ENCODE measurements around the gene SMIM45.
A peak's percentile ranks its signal among the peaks of the same experiment; 100 is the strongest.

The SMIM45 gene

GRCh38 chr22:41936894-41937169 is 15.1 kb upstream of the SMIM45 start:
- Histone ChIP-seq H3K4me3 (no peak overlapping the region), H3K9me3 (no peaks in the 10 kb centered on the region), H3K4me1 (ENCODE audit: low read depth) (peaks cover 14% of the 10 kb centered on the region), H3K36me3 (ENCODE audit: low read depth) (no peaks in the 10 kb centered on the region)
- no peak for ATAC-seq
- intact Hi-C loops (cut with DNase I, micrococcal nuclease): no loop called here
- TF ChIP-seq CTCF (IDR thresholded peaks at IDR 0.05): no peak
- DNase-seq: no peak

DNA sequence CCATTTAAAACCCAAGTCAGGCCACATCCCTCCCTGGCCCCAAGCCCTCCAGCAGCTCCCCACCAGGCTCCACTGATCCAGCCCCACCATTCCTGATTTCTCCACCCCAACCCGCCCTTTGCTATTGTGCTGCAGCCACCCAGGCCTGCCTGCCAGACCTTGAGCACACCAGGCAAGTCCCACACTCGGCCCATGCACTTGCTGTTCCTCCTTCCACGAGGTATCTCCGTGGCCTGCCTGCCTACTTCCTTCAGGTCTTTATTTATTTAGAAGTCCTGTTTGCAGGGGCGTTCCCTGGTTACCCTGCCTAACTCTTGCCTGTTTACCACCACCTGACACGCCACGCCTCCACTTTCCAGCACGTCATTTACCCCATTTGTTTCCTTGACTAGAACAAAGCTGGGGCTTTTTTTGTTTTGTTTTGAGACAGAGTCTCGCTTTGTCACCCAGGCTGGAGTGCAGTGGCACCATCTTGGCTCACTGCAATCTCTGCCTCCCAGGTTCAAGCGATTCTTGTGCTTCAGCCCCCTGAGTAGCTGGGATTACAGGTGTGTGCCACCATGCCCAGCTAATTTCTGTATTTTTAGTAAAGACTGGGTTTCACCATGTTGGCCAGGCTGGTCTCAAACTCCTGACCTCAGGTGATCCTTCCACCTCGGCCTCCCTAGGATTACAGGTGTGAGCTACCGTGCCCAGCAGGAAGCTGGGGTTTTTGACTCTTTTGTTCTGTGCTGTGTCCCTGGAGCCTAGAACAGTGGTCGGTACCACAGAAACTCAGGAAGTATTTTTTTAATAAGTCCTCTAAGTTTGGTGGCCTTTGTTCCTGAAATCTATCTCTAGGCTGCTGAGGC is 11.7 kb upstream of the SMIM45 start:
- no peak for TF ChIP-seq CTCF (IDR thresholded peaks at IDR 0.05)
- Histone ChIP-seq H3K4me3 (no peak overlapping the region), H3K4me1 (ENCODE audit: low read depth) (peaks cover 23% of the 10 kb centered on the region), H3K9me3 (no peaks in the 10 kb centered on the region), H3K36me3 (ENCODE audit: low read depth) (no peaks in the 10 kb centered on the region)
- DNase-seq (peak; percentile 89 to 97 (median 93)), ATAC-seq (peak; percentile 83)
- intact Hi-C loops (cut with DNase I, micrococcal nuclease): loop anchor here (5.0 to 10.0 kb wide), 3 partner anchors 195 to 248 kb away; partner anchors contain the start of gene MEI1 (in 1 of the 2)

DNA sequence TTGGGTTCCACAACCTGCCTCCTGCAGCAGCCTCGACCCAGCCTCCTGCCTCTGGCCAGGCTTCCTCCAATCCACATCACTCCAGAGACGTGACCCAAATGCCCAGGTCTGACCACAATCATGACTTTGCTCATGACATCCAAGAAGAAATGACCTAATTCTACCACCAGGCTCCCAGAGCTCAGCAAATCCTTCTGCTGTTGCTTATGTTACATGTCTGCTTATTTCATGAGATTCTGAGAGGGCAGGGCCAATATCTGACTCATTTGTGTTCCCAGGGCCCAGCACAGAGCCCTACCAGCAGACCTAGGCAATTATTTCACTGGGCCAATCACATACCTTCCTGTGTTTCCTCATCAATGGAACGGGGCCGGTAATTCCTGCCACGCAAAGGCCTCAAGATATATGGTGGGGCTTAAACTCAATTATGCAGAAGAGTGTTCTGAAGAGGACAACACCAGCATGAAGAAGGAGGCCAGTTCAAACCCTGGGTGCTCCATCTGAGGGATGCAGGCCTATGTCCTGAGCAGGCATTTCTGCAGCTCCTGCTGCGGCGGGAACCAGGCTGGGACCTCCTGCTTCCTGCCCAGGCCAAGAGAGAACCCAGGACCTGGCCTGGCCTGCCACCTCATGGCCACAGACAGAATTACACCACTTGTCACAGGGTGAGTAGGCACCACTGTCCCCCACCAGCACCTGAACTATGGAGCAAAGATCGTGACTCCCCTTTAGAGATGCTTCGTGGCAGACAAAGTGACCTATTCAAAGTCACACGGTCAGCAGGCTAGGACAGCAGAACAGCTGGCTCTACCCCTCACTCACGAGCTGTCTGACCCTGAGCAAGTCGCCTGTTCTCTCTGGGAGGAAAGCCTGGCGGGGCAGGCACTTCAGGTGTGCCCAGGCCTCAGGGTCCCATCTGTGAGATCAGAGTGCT is 10.9 kb upstream of the SMIM45 start:
- DNase-seq: peak; percentile 90 to 93 (median 93)
- peak; percentile 67 for TF ChIP-seq CTCF (IDR thresholded peaks at IDR 0.05)
- ATAC-seq: peak; percentile 82
- Histone ChIP-seq H3K36me3 (ENCODE audit: low read depth) (no peaks in the 10 kb centered on the region), H3K4me3 (no peak overlapping the region), H3K4me1 (ENCODE audit: low read depth) (peaks cover 27% of the 10 kb centered on the region), H3K9me3 (no peaks in the 10 kb centered on the region)
- intact Hi-C loops (cut with DNase I, micrococcal nuclease): loop anchor here (5.0 to 10.0 kb wide), 3 partner anchors 196 to 249 kb away; partner anchors contain the start of gene MEI1 (in 1 of the 2)

GRCh38 chr22:41943661-41944209 is 8.2 kb upstream of the SMIM45 start:
- no peaks in the 10 kb centered on the region for H3K36me3 ChIP-seq (ENCODE audit: low read depth)
- H3K9me3 ChIP-seq: no peaks in the 10 kb centered on the region
- ATAC-seq (no peak), DNase-seq (peak in 2 of 3 donors; percentile 50 to 81)
- no peak overlapping the region for H3K4me3 ChIP-seq
- peaks cover 27% of the 10 kb centered on the region for H3K4me1 ChIP-seq (ENCODE audit: low read depth)
- intact Hi-C loops (cut with DNase I, micrococcal nuclease): loop anchor here (5.0 to 10.0 kb wide), 3 partner anchors 199 to 251 kb away; partner anchors contain the start of gene MEI1 (in 1 of the 2)
- no peak for TF ChIP-seq CTCF (IDR thresholded peaks at IDR 0.05)

DNA sequence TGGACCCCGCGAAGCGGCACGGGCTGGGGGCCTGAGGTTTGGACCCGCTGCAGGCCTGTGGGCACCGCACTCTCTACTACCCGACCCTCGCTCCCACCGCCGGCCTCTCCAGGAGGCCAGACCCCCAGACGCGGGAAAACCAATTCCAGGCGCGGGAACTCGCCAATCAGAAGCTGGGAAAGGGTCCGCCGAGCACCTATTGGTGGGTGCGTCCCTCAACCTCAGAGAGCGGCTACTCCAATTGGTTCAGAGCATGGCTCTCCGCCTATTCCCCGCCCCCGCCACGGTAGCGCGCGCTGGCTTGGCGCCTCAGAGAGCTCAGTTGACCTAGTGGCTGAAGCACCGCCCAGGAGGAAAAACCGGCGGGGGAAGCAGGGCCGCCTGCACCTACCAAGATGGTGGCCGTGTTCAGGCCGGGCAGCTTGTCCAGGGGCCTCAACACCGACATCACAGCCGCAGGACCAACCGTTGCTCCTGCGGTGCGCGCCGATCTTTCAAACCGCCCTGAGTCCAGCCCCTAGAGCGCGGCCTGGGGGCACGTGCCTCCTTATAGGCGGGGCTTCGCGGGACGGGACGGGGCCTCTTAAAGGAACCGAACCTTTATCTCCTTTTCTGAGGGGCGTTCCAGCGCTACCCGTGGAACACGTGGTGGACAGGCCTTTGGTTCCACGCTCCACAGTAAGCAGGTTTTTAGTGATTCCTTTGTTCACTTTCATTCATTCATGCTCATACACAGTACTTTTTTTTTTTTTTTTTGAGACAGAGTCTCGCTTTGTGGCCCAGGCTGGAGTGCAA is 5.1 kb upstream of the SMIM45 start, which contains the start of gene CENPM:
TSS of gene CENPM (minus strand) at position 524 of the 795 bp plus-strand sequence. CDS start at position 448, 76 bp downstream.
- no peaks in the 10 kb centered on the region for H3K36me3 ChIP-seq (ENCODE audit: low read depth)
- peak; percentile 93 to 95 (median 94) for DNase-seq
- intact Hi-C loops (cut with DNase I, micrococcal nuclease): loop anchor here in 1 of 2 donors (10.0 kb wide), 2 partner anchors 202 to 252 kb away; partner anchors contain the start of gene MEI1
- H3K4me1 ChIP-seq (ENCODE audit: low read depth): peaks cover 13% of the 10 kb centered on the region
- peak within 1 kb of the TSS; percentile 23 for H3K4me3 ChIP-seq
- no peaks in the 10 kb centered on the region for H3K9me3 ChIP-seq
- ATAC-seq: peak; percentile 97
- no peak for TF ChIP-seq CTCF (IDR thresholded peaks at IDR 0.05)
